SU-DHL-6 (cell line): ENCODE measurements around the gene SST.

Source experiments
- EZH2phosphoT487 ChIP-seq: fragments of 200-600 bp; sonication (generic), shearing (Covaris generic); conservative IDR thresholded peaks from 2 replicates; pipeline ENCODE4 v1.6.1; 2018; ENCODE audit warnings: mild to moderate bottlenecking, antibody characterized with exemption, low read length, moderate library complexity, mixed read lengths
- TF ChIP-seq, protein P1 (sequence below): fragments of 200-600 bp; sonication (generic); IDR thresholded peaks from one replicate; pipeline ENCODE4 v1.5.1; 2017; ENCODE audit warnings: antibody characterized with exemption, mild to moderate bottlenecking, low read length, moderate library complexity; ENCODE audit not compliant: insufficient read depth, poor library complexity, severe bottlenecking

- TF ChIP-seq, protein P1, sequence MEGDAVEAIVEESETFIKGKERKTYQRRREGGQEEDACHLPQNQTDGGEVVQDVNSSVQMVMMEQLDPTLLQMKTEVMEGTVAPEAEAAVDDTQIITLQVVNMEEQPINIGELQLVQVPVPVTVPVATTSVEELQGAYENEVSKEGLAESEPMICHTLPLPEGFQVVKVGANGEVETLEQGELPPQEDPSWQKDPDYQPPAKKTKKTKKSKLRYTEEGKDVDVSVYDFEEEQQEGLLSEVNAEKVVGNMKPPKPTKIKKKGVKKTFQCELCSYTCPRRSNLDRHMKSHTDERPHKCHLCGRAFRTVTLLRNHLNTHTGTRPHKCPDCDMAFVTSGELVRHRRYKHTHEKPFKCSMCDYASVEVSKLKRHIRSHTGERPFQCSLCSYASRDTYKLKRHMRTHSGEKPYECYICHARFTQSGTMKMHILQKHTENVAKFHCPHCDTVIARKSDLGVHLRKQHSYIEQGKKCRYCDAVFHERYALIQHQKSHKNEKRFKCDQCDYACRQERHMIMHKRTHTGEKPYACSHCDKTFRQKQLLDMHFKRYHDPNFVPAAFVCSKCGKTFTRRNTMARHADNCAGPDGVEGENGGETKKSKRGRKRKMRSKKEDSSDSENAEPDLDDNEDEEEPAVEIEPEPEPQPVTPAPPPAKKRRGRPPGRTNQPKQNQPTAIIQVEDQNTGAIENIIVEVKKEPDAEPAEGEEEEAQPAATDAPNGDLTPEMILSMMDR = no peak
- TF ChIP-seq EZH2phosphoT487 = no peak
These were observed 36.8 kb upstream of the SST start for GRCh38 chr3:187706971-187707370.
